NCI-H146 treated with DMSO at 0.1 percent for 48 hours (cell line): Measurements from ENCODE around the gene BOK.
"Not testable (repeated sequence)": the region's sequence is repeated elsewhere in the genome, so short reads cannot be mapped to it uniquely, and the experiment has no call there.

Experiments
- DNase-seq: peaks from one replicate; lab custom pipeline; 2025; ENCODE audit not compliant: unreplicated experiment; lab: John Stamatoyannopoulos, UW

BOK gene, protein sequence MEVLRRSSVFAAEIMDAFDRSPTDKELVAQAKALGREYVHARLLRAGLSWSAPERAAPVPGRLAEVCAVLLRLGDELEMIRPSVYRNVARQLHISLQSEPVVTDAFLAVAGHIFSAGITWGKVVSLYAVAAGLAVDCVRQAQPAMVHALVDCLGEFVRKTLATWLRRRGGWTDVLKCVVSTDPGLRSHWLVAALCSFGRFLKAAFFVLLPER

DNA sequence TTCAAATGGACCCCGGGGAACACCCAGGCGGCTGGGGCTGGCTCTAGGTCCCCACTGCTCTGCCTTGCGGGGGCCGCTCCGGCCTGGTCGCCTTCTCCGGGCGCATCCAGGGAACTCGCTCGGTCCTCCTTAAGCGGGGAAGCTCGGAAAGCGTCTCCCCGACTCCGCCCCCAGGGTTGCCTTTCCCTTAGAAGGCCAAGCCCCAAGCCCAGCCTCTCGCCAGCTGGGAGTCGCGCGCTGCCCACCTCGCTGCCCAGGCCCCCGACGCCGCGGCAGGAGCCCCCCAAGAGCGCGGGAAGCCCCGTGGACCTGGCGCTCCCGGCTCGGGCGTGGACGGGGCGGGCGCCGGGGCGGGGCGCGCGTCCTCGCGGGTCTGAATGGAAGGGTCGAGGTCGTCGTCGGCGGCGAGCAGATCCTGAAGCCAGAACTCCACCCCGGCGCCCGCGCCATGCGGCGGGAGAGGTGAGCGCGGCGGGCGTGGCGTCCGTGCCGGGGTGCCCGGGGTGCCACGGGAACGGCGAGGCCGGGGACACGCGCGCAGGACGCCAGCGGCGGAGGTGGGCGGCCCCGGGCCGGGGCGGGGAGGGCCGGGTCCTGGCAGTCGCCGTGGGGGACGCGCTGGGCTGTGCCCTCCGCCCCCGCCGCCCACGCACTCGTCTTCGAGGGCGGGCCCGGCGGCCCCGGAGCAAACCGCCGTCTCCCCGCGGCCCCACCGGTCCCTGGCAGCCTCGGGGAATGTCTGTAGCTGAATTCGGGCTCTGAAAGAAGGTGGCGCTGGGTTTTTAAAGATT is at the start of gene BOK:
TSS of gene BOK (plus strand) at position 214 of the 791 bp plus-strand sequence. CDS start 739 bp downstream, outside the sequence.
- peak; percentile 7 for DNase-seq

DNA sequence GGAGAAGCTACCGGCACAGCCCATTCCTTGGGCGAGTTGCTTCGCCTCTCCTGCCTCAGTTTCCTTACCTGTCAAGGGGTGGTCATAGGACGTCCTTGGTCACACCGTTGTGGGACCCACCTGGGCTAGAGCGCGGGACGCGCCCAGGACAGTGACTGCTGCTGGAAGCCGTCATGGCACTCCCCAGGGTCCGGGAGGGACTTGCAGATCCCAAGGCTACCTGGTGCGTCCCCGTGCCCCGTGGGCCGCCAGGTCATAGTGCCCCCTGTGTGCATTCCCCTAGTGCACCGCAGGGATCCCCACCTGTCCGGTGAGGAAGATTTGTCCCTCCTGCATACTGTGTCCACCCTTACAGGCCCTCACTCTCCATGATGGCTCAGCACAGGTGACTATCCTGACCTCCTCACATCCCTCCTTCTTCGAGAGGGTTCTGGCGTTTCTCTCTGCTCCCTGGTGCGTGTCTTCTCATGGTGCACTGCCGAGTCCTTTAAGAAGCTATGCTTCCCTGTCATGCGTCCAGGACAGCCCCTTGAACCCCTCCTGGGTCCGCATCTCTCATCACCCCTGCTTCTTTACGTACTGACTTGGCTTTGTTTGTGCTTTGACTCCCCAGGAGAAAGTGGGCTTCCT is 49.3 kb upstream of the BOK start:
- no peak for DNase-seq

DNA sequence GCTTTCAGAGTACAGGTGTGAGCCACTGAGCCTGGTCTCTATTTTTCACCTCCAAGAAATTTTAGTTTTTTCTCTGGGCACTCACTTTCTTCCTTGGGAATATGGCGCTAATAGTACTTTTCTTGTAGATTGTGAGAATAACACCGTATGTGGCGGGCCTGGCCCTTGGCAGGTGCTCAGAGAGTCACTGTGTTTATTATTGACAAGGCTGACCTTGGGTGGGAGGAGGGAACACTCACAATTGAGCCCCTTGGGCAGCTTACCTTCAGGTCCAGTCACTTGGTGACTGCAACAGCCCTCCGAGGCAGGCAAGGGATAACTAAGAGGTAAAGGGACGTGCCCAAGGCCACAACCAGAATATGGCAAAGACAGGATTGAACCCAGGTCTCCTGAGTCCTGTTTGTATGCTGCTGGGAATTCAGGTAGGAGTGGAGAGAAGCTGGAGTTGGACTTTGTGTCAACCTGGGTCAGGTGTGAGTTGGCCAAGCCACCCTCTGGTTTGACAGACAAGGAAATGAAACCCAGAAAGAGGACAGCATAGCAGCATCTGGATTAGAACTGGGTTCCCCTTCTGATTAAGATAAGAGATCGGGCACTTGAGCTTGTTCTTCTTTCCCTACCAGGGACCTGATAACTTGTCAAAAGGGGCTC is 47.3 kb upstream of the BOK start:
- DNase-seq = no peak

DNA sequence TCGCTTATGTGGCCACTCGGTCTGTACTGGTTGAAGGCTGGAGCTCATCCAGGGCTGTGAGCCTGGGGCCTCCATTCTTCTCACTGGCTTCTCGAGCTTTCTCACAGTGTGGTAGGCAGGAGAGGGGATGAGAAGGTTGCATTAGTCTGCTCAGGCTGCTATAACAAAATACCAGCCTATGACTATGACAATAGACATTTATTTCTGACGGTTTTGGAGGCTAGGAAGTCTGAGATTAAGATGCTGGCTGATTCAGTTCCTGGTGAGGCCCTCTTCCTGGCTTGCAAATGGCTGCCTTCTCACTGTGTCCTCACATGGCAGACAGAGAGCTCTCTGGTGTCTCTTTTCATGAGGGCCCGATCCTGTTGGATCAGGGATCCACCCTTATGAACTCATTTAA is 44.0 kb upstream of the BOK start:
- no peak for DNase-seq

DNA sequence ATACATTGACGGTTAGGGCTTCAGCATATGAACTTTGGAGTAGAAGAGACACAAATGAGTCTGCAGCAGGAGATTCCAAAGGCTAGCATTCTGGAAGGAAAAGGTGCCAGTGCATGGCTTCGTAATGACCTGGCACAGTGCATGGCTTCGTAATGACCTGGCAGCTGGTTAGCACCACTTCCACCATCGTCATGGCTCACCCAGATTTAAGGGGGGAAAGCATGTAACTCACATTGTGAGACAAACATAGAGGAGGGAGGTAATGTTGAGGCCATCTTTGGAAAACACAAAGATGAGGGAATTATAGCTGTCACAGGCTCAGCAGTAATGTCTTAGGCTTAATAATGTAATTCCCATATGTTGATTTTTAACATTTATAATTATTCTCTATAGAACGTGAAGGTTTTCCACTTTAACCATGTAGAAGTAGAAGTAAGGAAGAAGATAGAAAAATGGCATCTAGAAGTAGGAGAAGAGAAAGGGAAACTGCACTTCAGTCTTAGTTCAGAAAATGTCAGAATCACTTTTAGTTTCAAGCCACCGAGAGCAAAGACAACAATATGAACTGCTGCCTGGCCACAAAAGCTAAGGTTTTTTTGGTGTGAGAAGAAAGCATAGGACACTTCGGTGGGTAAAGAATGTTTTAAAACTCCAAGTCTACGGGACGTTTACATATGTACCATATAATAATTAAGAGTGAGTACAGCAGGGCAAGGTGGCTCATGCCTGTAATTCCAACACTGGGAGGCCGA is 43.4 kb upstream of the BOK start:
- no peak for DNase-seq

DNA sequence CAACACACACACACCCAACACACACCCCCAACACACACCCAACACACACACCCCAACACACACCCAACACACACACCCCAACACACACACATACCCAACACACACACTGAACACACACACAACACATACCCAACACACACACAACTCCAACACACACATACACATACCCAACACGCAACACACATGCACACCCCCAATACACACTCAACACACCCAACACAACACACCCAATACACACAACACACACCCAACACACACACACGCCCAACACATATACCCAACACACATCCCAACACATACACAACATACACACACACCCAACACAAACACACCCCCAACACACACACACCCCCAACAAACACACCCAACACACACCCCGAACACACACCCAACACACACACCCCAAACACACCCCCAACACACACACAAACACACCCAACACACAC is 42.0 kb upstream of the BOK start:
- DNase-seq = no peak

DNA sequence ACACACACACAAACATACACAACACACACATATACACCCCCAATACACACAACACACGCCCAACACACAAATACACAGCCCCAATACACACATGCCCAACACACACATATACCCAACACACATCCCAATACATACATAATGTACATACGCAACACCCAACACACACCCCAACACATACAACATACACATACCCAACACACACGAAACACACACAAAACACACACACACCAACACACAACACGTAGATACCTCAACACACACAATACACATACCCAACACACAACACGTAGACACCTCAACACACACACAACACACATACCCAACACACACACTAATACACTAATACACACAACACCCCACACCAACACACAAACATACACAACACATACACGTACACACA is 41.2 kb upstream of the BOK start:
- no peak for DNase-seq

DNA sequence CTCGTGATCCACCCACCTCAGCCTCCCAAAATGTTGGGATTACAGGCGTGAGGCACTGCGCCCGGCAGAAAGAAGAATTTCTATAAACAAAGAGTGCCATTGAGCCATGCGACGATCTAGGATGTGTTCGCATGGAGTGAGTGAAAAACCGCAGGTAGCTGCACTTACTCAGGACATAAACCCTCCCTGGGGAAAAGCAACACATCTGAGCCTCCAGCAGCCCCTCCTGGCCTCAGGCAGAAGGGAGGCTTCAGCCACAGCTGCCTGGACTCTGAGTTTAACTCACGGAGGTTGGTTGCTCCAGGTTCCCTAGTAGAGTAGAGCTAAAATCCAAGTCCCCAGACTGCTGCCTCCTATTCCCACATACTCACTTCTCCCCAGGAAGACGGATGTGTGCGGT is 38.9 kb upstream of the BOK start:
- no peak for DNase-seq

DNA sequence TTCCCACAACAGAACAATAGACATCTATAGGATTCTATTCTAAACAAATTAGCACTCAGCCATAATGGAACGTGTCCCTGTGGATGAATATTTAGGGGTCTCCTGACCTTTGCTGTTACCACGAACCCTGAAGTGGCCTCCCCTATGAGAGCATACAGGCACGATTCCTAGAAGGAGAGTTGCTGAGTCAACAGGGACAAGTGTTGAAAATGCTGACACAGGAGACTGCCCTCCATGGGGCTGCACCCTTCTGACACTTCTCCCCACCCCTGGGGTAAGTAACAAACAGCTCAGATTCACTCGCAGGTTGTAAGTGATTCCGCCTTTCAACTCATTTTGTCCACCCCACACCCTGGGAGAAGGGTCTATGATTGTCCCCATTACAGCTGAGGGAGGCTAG is 36.1 kb upstream of the BOK start:
- DNase-seq = no peak

DNA sequence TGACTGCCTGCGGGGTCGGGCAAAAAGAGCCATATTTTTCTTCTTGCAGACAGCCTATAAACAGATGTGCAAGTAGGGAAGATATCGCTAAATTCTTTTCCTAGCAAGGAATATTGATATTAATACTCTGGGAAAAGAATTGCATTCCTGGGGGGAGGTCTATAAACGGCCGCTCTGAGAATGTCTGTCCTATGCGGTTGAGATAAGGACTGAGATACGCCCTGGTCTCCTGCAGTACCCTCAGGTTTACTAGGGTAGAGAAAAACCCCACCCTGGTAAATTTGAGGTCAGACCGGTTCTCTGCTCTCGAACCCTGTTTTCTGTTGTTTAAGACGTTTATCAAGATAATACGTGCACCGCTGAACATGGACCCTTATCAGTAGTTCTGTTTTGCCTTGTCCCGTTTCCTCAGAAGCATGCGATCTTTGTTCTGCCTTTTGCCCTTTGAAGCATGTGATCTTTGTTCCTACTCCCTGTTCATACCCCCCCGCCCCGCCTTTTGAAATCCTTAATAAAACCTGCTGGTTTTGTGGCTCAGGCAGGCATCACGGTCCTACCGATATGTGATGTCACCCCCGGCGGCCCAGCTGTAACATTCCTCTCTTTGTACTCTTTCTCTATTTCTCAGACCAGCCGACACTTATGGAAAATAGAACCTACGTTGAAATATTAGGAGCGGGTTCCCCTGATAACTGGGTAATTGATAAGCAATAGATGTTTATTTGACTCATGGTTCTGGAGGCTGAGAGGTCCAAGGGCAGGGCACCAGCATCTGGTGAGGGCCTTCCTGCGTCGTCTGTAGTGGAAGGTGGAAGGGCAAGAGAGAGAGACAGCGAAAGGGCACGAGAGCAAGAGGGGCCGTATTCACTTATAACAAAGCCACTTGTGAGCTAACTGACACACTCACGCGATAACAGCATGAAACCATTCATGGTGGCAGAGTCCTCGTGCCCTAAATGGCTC is 32.4 kb upstream of the BOK start:
- DNase-seq = not testable (repeated sequence)

DNA sequence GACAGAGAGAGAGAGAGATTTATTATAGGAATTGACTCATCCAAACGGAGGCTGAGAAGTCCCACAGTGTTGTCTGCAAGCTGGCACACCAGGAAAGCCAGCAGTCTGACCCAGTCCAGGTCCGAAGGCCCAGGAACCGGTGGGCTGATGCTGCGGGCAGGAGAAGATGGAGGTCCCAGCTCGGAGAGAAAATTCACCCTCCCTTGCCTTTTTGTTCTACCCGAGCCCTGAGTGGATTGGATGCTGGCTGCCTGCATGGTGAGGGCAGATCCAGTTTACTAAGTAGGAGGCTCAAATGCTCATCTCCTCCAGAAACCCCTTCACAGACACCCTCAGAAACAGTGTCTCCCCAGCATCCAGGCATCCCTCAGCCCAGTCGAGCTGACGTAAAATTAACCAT is 28.0 kb upstream of the BOK start:
- no peak for DNase-seq

DNA sequence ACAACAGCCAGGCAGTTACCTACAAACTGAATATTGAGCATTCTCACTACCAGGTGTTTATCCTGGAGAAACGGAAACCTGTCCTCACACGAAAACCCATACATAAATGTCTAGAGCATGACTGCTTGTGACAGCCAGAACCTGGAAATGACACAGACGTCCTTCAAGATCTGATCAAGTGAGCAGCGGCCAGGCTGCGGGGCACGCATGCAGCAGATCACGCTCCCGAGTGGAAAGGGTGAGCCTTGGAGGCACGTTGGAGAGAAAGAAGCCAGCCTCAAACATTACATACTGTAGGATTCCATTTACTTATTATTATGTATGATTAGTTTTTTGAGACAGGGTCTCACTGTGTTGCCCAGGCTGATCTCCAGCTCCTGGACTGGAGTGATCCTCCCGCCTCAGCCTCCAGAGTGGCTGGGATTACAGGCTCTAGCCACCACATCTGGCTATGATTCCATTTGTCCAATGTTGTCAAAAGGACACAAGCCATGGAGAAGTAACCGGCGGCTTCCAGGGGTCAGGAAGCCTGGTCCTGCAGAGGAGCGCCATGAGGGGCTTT is 27.3 kb upstream of the BOK start:
- DNase-seq = no peak

DNA sequence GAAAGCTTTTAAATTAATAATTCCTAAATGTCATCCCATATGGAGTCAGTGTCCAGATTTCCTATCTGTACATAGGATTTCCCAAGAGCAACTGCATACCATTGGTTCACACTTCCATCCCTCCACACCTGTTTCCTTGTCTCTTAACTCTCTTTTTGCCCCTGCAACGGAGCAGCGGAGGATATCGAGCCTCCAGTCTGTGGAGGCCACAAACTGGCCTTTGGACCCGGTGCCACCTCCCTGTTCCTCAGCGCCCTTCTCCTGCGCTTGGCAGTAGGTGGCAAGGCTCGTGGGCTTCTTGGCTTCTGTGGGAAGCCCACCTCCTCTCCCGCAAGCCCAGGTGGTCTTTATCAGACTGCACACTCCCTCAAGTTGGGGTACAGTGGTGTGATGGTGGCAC is 26.4 kb upstream of the BOK start:
- no peak for DNase-seq

DNA sequence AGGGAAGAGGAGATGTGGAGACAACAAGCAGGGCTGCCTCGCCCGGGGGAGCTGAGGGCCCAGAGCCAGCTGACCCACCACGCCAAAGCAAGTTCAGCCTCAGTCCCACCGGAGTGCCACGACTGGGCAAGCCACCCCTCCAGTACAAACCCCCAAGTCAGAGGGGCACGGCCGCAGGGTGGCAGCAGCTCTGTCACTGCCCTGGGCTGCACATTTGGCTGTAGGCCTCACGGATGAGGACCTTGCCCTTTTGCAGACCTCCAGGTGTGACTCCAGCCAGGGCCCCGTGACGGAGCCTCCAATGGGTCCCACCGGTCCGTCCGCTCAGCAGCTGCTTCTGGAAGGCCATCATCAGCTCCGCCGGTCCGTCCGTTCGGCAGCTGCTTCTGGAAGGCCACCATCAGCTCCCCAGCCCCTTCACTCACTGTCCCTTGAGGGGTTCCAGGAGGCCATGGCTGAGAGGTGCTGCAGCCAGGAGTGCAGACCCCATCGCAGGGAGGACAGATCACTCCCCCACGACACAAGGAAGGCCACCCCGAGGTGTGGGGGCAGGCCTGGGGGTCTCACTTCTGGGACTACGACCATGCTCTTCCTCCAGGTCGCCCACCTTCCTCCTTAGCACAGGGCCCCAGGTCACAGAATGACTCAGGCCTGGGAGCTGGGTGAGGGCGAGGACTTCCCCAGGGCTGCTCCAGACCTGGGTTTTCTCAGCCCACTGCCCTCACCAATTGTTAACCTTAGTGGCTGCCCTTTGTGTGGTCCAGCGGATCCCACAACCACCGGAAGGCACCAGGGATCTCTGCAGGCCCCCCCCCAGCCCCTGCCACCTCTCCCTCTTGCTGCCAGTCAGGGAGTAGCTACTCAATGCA is 25.6 kb upstream of the BOK start:
- DNase-seq = no peak

DNA sequence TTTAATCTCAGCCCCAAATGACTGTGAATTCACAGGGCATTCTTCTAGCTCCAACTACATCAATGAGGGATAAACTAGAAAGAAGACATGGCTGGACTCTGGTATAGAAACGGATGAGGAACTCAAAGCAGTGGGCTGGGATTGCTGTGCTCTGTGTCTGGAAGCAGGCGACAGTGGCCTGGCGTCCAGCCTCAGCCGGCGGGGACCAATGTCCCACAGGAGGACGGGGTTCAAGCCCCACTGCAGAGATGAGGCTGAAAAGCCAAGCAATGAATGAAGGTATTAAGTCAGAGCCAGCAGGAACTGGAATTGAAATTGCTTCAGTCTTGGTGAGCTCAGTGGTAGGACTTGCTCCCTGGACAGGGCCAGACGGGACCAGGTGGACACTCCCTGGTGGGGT is 24.3 kb upstream of the BOK start:
- no peak for DNase-seq

DNA sequence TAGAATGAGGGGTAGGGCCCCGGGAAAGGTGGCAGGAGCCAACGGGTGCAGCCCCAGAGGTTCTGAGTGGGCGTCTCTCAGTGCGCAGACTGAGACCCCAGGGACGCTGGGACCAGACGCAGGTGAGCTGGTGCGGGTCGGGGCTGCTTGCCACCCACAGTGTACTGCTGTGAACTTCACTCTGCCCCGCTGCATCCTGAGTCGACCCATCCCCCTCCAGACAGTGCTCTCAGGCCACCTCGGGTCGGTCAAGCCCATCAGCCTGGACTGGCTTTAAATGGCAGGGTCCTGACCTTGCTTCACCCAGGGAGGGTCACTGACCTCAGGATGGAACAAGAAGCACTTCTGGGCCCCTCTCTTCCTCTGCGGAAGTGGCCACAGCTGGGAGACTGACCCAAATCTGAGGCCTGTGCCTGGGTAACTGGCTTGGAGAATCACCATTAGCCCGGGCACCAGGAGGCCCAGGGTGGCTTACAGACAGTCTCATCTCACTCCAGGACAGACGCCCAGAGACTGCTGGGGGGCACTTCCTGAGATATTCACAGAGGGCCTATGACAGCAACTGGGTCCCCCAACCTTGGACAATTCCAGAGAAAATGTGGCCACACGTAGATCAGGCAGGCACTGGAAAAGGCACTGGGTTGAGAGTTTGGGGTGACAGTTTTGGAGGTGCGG is 23.7 kb upstream of the BOK start:
- no peak for DNase-seq

DNA sequence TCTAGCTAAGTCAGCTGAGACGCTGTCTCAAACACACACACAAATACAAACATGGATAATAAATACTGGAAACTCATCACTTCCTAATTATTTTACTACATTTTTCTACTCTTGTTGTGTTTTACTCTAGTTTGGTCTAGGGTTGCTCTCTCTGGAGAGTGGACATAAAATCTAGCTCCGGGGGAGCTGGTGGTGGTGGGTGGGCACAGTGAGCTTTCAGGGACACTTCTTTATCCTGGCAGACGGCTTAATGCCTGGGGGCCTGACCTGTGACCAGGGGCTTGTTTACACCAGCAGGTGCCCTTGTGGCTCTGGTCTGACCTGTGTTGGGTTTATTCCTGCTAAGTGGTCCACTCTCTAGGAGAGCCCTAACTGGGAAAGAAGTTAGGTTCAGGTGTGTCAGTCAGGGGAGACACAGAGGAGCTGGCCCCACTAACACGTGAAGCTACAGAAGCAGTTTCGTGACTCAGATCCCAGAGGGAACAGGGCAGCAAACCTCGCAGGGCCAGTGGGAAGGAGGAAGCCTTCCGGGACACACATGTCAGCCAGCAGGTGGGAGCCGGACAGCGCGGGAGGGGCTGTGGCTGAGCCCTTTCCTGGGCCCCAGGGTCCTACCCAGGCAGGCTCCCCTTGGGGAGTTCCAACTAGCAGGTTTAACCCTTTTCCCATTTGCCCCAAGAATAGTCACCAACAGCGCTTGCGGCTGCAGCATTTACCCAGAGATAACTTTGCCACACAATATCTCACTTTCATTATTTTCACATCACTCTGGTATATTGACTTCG is 22.5 kb upstream of the BOK start:
- no peak for DNase-seq
